ENCODE measurements around the gene ASF1A.
"Not testable (repeated sequence)": the region's sequence is repeated elsewhere in the genome, so short reads cannot be mapped to it uniquely, and the experiment has no call there.

GRCh38 chr6:118868901-118869300 is 25.1 kb upstream of the ASF1A start:
- TF ChIP-seq, protein P1, sequence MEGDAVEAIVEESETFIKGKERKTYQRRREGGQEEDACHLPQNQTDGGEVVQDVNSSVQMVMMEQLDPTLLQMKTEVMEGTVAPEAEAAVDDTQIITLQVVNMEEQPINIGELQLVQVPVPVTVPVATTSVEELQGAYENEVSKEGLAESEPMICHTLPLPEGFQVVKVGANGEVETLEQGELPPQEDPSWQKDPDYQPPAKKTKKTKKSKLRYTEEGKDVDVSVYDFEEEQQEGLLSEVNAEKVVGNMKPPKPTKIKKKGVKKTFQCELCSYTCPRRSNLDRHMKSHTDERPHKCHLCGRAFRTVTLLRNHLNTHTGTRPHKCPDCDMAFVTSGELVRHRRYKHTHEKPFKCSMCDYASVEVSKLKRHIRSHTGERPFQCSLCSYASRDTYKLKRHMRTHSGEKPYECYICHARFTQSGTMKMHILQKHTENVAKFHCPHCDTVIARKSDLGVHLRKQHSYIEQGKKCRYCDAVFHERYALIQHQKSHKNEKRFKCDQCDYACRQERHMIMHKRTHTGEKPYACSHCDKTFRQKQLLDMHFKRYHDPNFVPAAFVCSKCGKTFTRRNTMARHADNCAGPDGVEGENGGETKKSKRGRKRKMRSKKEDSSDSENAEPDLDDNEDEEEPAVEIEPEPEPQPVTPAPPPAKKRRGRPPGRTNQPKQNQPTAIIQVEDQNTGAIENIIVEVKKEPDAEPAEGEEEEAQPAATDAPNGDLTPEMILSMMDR (IDR thresholded peaks at IDR 0.05) = not testable (repeated sequence)
- TF ChIP-seq POLR2A (IDR thresholded peaks at IDR 0.05) = not testable (repeated sequence)

All from body of pancreas (tissue), 4 donors.